Osteocyte (in vitro differentiated cells): ENCODE measurements around the gene WWC2. TPM values are rescaled to one million over a fixed set of nuclear protein-coding genes. Genes with fewer than 3 reads are reported as not detected.
A peak's percentile ranks its signal among the peaks of the same experiment; 100 is the strongest.

ENCODE experiments used
- DNase-seq: peaks from one replicate; pipeline ENCODE4 v3.0.0; 2021; ENCODE audit warnings: mixed read lengths; ENCODE audit not compliant: unreplicated experiment; ENCODE audit errors: extremely low spot score
- H3K27ac Mint-ChIP-seq: one replicate; pipeline ENCODE4 v1.8.0; 2021; ENCODE audit warnings: mild to moderate bottlenecking, mixed read lengths; ENCODE audit not compliant: unreplicated experiment
- H3K27me3 Mint-ChIP-seq: one replicate; pipeline ENCODE4 v1.8.0; 2021; ENCODE audit warnings: mixed read lengths; ENCODE audit not compliant: unreplicated experiment
- H3K36me3 Mint-ChIP-seq: one replicate; pipeline ENCODE4 v1.8.0; 2021; ENCODE audit warnings: mixed read lengths; ENCODE audit not compliant: unreplicated experiment
- H3K4me1 Mint-ChIP-seq: one replicate; pipeline ENCODE4 v1.8.0; 2021; ENCODE audit warnings: mixed read lengths; ENCODE audit not compliant: unreplicated experiment
- H3K4me3 Mint-ChIP-seq: one replicate; pipeline ENCODE4 v1.8.0; 2021; ENCODE audit warnings: mild to moderate bottlenecking, moderate library complexity, mixed read lengths; ENCODE audit not compliant: unreplicated experiment
- H3K9me3 Mint-ChIP-seq: one replicate; pipeline ENCODE4 v1.8.0; 2021; ENCODE audit warnings: mixed read lengths; ENCODE audit not compliant: unreplicated experiment
- total RNA-seq: library from RNA; stranded (reverse); gene quantifications from 2 replicates; pipeline ENCODE4 v1.2.1, GENCODE V29; 2021
- TF ChIP-seq, protein P1 (sequence below): fragments of 200-600 bp; sonication (generic); IDR thresholded peaks from 2 replicates; pipeline ENCODE4 v1.5.0; 2021; ENCODE audit warnings: antibody characterized with exemption, mild to moderate bottlenecking, moderate library complexity

WWC2 gene
- total RNA-seq, 1 donor from 2014 or later: 53.5 TPM

DNA sequence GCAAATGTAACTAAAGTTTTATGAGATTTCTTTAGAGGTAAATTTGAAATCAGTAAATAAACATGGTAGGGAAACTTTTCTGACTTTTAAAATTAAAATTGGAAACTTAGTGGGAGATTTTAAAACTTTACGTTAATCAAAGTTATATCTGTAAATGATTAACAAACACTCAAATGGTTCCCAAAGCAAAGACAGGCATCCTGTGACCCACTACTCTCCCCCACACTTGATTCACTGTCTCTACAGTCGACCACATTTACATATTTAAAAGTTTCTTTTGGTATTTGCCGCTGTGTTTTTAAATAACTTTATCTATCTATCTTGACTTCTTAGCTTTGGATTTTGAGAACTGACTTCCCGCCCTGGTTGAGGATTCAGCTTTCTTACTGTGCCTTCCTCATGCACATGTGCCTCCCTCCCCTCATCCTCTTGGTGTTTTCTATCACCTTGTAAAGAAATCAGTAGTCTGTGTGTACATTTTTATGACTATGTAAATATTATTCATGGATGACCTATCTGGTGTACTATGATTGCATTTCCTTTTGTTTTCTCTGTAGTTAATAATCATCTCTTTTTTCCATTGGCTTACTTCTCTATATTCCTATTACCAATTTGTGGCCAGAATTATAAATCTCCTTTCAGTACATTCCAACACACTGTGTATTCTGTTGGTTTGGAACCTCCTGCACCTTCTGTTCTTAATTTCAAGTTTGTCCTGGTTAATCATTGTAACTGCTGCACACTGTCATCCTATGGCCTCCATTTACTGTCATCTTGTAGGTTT, 72.6 kb downstream of the WWC2 start:
- Mint-ChIP-seq H3K4me3 (no peak overlapping the region), H3K27ac (peak overlapping the region; percentile 52), H3K36me3 (no peaks in the 10 kb centered on the region), H3K27me3 (no peaks in the 10 kb centered on the region), H3K9me3 (peaks cover 4% of the 10 kb centered on the region), H3K4me1 (peaks cover 66% of the 10 kb centered on the region)
- DNase-seq: no peak
- TF ChIP-seq, protein P1, sequence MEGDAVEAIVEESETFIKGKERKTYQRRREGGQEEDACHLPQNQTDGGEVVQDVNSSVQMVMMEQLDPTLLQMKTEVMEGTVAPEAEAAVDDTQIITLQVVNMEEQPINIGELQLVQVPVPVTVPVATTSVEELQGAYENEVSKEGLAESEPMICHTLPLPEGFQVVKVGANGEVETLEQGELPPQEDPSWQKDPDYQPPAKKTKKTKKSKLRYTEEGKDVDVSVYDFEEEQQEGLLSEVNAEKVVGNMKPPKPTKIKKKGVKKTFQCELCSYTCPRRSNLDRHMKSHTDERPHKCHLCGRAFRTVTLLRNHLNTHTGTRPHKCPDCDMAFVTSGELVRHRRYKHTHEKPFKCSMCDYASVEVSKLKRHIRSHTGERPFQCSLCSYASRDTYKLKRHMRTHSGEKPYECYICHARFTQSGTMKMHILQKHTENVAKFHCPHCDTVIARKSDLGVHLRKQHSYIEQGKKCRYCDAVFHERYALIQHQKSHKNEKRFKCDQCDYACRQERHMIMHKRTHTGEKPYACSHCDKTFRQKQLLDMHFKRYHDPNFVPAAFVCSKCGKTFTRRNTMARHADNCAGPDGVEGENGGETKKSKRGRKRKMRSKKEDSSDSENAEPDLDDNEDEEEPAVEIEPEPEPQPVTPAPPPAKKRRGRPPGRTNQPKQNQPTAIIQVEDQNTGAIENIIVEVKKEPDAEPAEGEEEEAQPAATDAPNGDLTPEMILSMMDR: no peak

DNA sequence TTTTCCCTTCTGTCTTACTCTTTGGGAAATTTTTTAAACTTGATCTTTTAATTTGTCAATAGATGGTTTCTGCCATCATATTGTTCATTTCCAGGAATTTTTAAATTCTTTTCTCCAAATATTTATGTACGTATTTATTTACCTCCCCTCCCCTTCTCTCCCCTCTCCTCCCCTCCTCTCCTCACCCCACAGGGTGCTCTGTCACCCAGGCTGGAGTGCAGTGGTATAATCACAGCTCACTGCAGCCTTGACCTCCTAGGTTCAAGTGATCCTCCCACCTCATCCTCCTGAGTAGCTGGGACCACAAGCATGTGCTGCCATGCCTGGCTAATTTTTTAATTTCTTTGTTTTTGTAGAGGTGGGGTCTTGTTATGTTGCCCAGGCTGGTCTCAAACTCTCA, 73.8 kb downstream of the WWC2 start:
- TF ChIP-seq, protein P1: no peak
- Mint-ChIP-seq H3K27me3 (no peaks in the 10 kb centered on the region), H3K36me3 (no peaks in the 10 kb centered on the region), H3K27ac (peak overlapping the region; percentile 16), H3K4me3 (no peak overlapping the region), H3K4me1 (peaks cover 62% of the 10 kb centered on the region), H3K9me3 (no peaks in the 10 kb centered on the region)
- DNase-seq: no peak

DNA sequence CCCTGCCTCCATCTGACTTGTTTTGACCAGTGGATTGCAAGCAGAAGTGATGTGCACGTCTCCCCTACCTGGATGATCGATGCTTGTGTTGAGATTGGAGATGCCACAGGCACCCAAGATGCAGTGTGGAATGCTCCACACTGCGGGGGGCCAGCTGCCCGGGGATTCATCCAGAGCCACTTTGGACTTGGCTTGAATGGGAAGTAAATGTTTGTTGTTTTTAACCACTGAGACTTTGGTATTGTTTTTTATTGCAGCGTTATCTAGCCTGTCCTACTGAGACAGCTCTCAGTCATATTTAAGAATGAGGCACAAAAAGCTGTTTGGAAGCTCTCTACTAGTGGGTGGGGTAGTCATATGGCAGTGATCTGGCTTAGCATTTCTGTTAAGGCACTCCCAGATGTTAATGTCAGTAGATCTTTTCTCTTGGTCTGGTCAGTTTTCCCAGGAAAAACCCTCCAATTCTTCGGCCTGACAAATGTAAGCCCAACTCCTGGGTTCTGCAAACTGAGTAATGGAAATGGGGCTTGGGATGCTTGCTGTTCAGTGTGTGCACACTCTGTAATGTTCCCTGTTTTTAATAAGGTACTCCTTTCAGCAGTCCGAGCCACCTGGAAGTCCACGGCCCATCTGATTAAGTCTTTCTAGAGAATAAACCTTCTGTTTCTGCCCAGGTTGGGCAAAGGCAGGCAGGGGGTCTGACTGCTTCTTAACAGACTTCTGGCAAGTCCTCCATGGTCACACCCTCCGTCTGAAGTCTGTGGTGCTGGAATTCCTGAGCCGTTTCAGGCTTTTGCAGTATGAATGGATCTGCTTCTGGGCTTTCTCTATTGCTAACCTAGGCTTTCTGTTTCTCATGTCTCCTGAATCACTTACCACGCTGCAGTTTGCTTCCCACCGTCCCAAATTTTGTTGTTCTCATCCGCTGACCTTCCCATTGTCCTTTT, 74.8 kb downstream of the WWC2 start:
- no peak for DNase-seq
- H3K27ac Mint-ChIP-seq: peak overlapping the region; percentile 71
- H3K4me3 Mint-ChIP-seq: peak overlapping the region; percentile 50
- no peaks in the 10 kb centered on the region for H3K27me3 Mint-ChIP-seq
- H3K4me1 Mint-ChIP-seq: peaks cover 62% of the 10 kb centered on the region
- TF ChIP-seq, protein P1: no peak
- peaks cover under 1% of the 10 kb centered on the region for H3K36me3 Mint-ChIP-seq
- H3K9me3 Mint-ChIP-seq: no peaks in the 10 kb centered on the region

DNA sequence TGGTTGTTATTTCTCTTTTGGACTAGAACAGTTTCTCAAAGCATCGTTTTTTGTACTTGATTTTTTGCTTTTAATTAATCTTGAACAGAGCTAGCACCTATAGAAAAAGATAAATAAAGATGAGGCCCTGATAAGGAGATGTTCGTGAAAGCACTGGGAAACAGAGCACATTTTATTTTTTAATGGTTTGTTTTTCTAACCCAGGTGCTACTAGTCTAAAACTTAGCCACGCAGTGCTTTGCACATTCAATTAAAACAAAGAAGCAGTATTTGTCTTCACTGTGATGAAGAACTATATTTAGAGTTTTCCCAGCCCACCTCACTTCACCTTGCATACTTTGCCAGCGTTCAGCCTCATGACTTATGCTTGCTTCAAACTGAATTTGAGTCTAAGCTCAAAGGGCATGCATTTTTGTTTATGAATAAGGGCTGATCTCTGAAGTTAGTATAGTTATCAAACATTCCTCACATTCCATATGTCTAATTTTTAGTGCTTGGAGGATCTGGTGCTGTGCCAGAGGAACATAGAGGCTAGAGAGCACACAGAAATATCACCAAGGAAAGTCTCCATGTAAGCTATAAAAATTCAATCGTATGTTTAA, 76.7 kb downstream of the WWC2 start:
- H3K4me3 Mint-ChIP-seq: peak overlapping the region; percentile 31
- TF ChIP-seq, protein P1: no peak
- no peak for DNase-seq

More for the DNA sequence above, 76.7 kb downstream of the WWC2 start:
- Mint-ChIP-seq H3K4me1 (peaks cover 61% of the 10 kb centered on the region), H3K9me3 (no peaks in the 10 kb centered on the region), H3K27ac (peak overlapping the region; percentile 27), H3K27me3 (no peaks in the 10 kb centered on the region), H3K36me3 (peaks cover 2% of the 10 kb centered on the region)
